H1 (cell line): ENCODE results near the gene ELOVL5. TPM values are rescaled to one million over a fixed set of nuclear protein-coding genes. Genes with fewer than 3 reads are reported as not detected.
A peak's percentile ranks its signal among the peaks of the same experiment; 100 is the strongest.

Experiments
- CTCF ChIA-PET: fragments of 300-600 bp; sonication (Branson Sonifier 250); formaldehyde crosslinking; loops from one replicate; lab custom pipeline; 2021; ENCODE audit not compliant: partially characterized antibody; lab: Charles Lee
- POLR2A ChIA-PET: fragments of 300-600 bp; sonication (Branson Sonifier 250); formaldehyde crosslinking; loops from one replicate; lab custom pipeline; 2021; ENCODE audit warnings: inconsistent platforms; ENCODE audit not compliant: partially characterized antibody; lab: Charles Lee
- DNase-seq, 2 experiments: peaks; one replicate each; pipeline versions ENCODE4 v3.0.0 to v3.0.0-alpha.2; 2010 to 2022; ENCODE audit warnings: low spot score in 2 of 2, low read depth in 1 of 2, mixed read lengths in 1 of 2
- FAIRE-seq: peaks from 2 replicates; lab custom pipeline; 2011; peaks lifted over from hg19 to GRCh38; lab: Jason Lieb, UNC
- H2AFZ ChIP-seq: 2 replicates; pipeline ENCODE4 v1.8.1; 2012; ENCODE audit warnings: low read length, inconsistent platforms
- H2AK5ac ChIP-seq: 2 replicates; pipeline ENCODE4 v1.6.1; 2013; ENCODE audit warnings: low read depth, low read length
- H2BK120ac ChIP-seq: replicated peaks from 2 replicates; pipeline ENCODE3; 2013; ENCODE audit warnings: low read depth, low read length, inconsistent platforms
- H2BK12ac ChIP-seq: 2 replicates; pipeline ENCODE4 v1.6.1; 2013; ENCODE audit warnings: low read depth, low read length
- H2BK15ac ChIP-seq: 2 replicates; pipeline ENCODE4 v1.6.1; 2013; ENCODE audit warnings: low read length
- H2BK20ac ChIP-seq: 2 replicates; pipeline ENCODE4 v1.6.1; 2013; ENCODE audit warnings: low read length
- H2BK5ac ChIP-seq: 2 replicates; pipeline ENCODE4 v1.6.1; 2013; ENCODE audit warnings: low read depth, low read length
- H3K14ac ChIP-seq: 2 replicates; pipeline ENCODE4 v1.6.1; 2013; ENCODE audit warnings: inconsistent platforms; ENCODE audit not compliant: insufficient read length
- H3K18ac ChIP-seq: 2 replicates; pipeline ENCODE4 v1.6.1; 2013; ENCODE audit warnings: low read length; ENCODE audit errors: extremely low read depth
- H3K23ac ChIP-seq: 2 replicates; pipeline ENCODE4 v1.6.1; 2013; ENCODE audit warnings: inconsistent platforms; ENCODE audit not compliant: insufficient read length
- H3K23me2 ChIP-seq: 2 replicates; pipeline ENCODE4 v1.6.1; 2013; ENCODE audit warnings: low read depth, low read length
- H3K27ac ChIP-seq: 2 replicates; pipeline ENCODE4 v1.6.1; 2011; ENCODE audit warnings: low read depth, low read length, inconsistent platforms
- H3K27me3 ChIP-seq, 4 experiments: replicated peaks in 1 of 4; 1 replicate in 1 of 4; 2 replicates in 3 of 4; pipeline versions ENCODE4 v1.6.1 to v1.8.1; 2011 to 2013; ENCODE audit warnings: low read length in 3 of 4, mild to moderate bottlenecking in 3 of 4, inconsistent platforms in 2 of 4, mixed read lengths in 2 of 4, moderate library complexity in 1 of 4; ENCODE audit not compliant: control insufficient read depth in 3 of 4, insufficient read depth in 3 of 4; ENCODE audit errors: extremely low read depth in 1 of 4
- H3K36me3 ChIP-seq, 4 experiments: 2 replicates each; pipeline versions ENCODE4 v1.6.1 to v1.8.1; 2011 to 2013; ENCODE audit warnings: mild to moderate bottlenecking in 4 of 4, low read length in 3 of 4, moderate library complexity in 2 of 4, control low read depth in 1 of 4, inconsistent platforms in 1 of 4; ENCODE audit not compliant: insufficient read depth in 4 of 4, control insufficient read depth in 2 of 4
- H3K4ac ChIP-seq: replicated peaks from 2 replicates; pipeline ENCODE3; 2013; ENCODE audit warnings: low read length, low read depth, mixed read lengths, inconsistent platforms; ENCODE audit not compliant: insufficient read length
- H3K4me1 ChIP-seq, 4 experiments: replicated peaks in 1 of 4; 1 replicate in 1 of 4; 2 replicates in 3 of 4; pipeline versions ENCODE4 v1.6.1 to v1.8.1; 2011 to 2013; ENCODE audit warnings: low read length in 3 of 4, inconsistent platforms in 2 of 4, mixed read lengths in 1 of 4; ENCODE audit not compliant: insufficient read depth in 4 of 4, control insufficient read depth in 3 of 4
- H3K4me2 ChIP-seq, 2 experiments: 2 replicates each; pipeline versions ENCODE4 v1.6.1 to v1.8.1; 2011 to 2013; ENCODE audit warnings: low read depth in 2 of 2, low read length in 2 of 2, control low read depth in 1 of 2, inconsistent platforms in 1 of 2, mild to moderate bottlenecking in 1 of 2; ENCODE audit not compliant: insufficient read depth in 1 of 2
- H3K4me3 ChIP-seq, 4 experiments: fragments of 200-600, 300-600 bp in 1 of 4; sonication (generic), shearing (Covaris generic), sonication (Bioruptor Twin) in 1 of 4; 2 replicates each; pipeline versions ENCODE4 v1.5.1 to v1.8.1; 2011 to 2016; ENCODE audit warnings: low read length in 4 of 4, low read depth in 3 of 4, control low read depth in 2 of 4, inconsistent platforms in 2 of 4, mild to moderate bottlenecking in 2 of 4, mixed read lengths in 1 of 4, moderate library complexity in 1 of 4; ENCODE audit not compliant: insufficient read depth in 2 of 4; ENCODE audit errors: extremely low read depth in 1 of 4
- H3K56ac ChIP-seq: replicated peaks from 2 replicates; pipeline ENCODE3; 2013; ENCODE audit warnings: low read depth, mild to moderate bottlenecking, mixed read lengths, low read length, inconsistent platforms; ENCODE audit not compliant: insufficient read length
- H3K79me1 ChIP-seq: 2 replicates; pipeline ENCODE4 v1.6.1; 2013; ENCODE audit warnings: low read depth, low read length, control low read depth
- H3K79me2 ChIP-seq, 2 experiments: 2 replicates each; pipeline versions ENCODE4 v1.6.1 to v1.8.1; 2012 to 2013; ENCODE audit warnings: low read length in 2 of 2, mild to moderate bottlenecking in 2 of 2, inconsistent platforms in 1 of 2; ENCODE audit not compliant: insufficient read depth in 2 of 2, control insufficient read depth in 1 of 2
- H3K9ac ChIP-seq, 4 experiments: replicated peaks in 1 of 4; 1 replicate in 1 of 4; 2 replicates in 3 of 4; pipeline versions ENCODE4 v1.6.1 to v1.8.1; 2011 to 2013; ENCODE audit warnings: low read depth in 3 of 4, low read length in 3 of 4, control low read depth in 2 of 4, mild to moderate bottlenecking in 2 of 4, moderate library complexity in 2 of 4, inconsistent platforms in 1 of 4; ENCODE audit errors: extremely low read depth in 1 of 4
- H3K9me3 ChIP-seq, 2 experiments: 2 replicates each; pipeline versions ENCODE4 v1.6.1 to v1.8.1; 2012 to 2013; ENCODE audit warnings: mild to moderate bottlenecking in 2 of 2, moderate library complexity in 2 of 2, control low read depth in 1 of 2, inconsistent platforms in 1 of 2, low read depth in 1 of 2, low read length in 1 of 2, mixed read lengths in 1 of 2; ENCODE audit not compliant: insufficient read depth in 2 of 2
- H4K20me1 ChIP-seq, 2 experiments: replicated peaks in 1 of 2; 2 replicates each; pipeline versions ENCODE3 to v1.8.1; 2011 to 2013; ENCODE audit warnings: inconsistent platforms in 2 of 2, low read length in 2 of 2, mild to moderate bottlenecking in 1 of 2; ENCODE audit not compliant: insufficient read depth in 2 of 2, control insufficient read depth in 1 of 2
- H4K5ac ChIP-seq: 2 replicates; pipeline ENCODE4 v1.6.1; 2013; ENCODE audit warnings: low read length, low read depth, mixed read lengths, inconsistent platforms; ENCODE audit not compliant: insufficient read length
- H4K8ac ChIP-seq: 2 replicates; pipeline ENCODE4 v1.8.0; 2013; ENCODE audit warnings: mild to moderate bottlenecking, moderate library complexity, low read length, inconsistent platforms; ENCODE audit not compliant: insufficient read depth; ENCODE audit errors: extremely low read depth
- H4K91ac ChIP-seq: replicated peaks from 2 replicates; pipeline ENCODE3; 2013; ENCODE audit warnings: low read length, mixed read lengths, inconsistent platforms; ENCODE audit not compliant: insufficient read length
- BRCA1 ChIP-seq: IDR thresholded peaks from 2 replicates; pipeline ENCODE4 v1.6.1; 2012; ENCODE audit warnings: low read depth, low read length, improper control_type of control experiment
- CBX5 ChIP-seq: fragments of 300-800, 300-1000 bp; sonication (generic); IDR thresholded peaks from 2 replicates; pipeline ENCODE4 v1.7.1; 2016; ENCODE audit warnings: antibody characterized with exemption, low read length, low read depth
- CREB1 ChIP-seq: IDR thresholded peaks from 2 replicates; pipeline ENCODE4 v1.6.1; 2012; ENCODE audit warnings: inconsistent platforms
- RFX5 ChIP-seq: IDR thresholded peaks from 2 replicates; pipeline ENCODE4 v1.6.1; 2011; ENCODE audit warnings: low read depth, low read length, improper control_type of control experiment, borderline replicate concordance
- RNF2 ChIP-seq: fragments of 200-900, 300-1000 bp; sonication (generic); IDR thresholded peaks from 2 replicates; pipeline ENCODE4 v1.7.1; 2016; ENCODE audit warnings: borderline replicate concordance, low read depth, mild to moderate bottlenecking, antibody characterized with exemption, low read length; ENCODE audit not compliant: poor library complexity, severe bottlenecking; ENCODE audit errors: missing control alignments
- WGBS, 2 experiments: shearing (Covaris generic) in 1 of 2; methylation state at CpG; one replicate each; pipeline versions ENCODE4 v1.1.6 to v1.1.7; 2013 to 2015; ENCODE audit warnings: low lambda C conversion rate in 2 of 2, mixed read lengths in 2 of 2, inconsistent platforms in 1 of 2, low coverage in 1 of 2, missing lambda C conversion rate in 1 of 2; ENCODE audit not compliant: insufficient replicate concordance in 2 of 2, insufficient coverage in 1 of 2, insufficient read length in 1 of 2; ENCODE audit errors: extremely low coverage in 1 of 2, missing lambda C conversion rate in 1 of 2; 5-methylcytosine and 5-hydroxymethylcytosine counted together
- long read RNA-seq, 2 experiments: library from RNA in 1 of 2; library from capped mRNA in 1 of 2; stranded (forward); transcript quantifications; one replicate each; pipeline ENCODE4 v2.0.0, GENCODE V29; 2021; ENCODE audit warnings: inconsistent platforms in 1 of 2
- polyA minus RNA-seq, 3 experiments: library from RNA; depleted of rRNA, polyadenylated mRNA; stranded (reverse); fragments of >200 nt; gene quantifications; 1 replicate in 2 of 3; 2 replicates in 1 of 3; pipeline ENCODE4 v1.2.3, GENCODE V29; 2011
- polyA plus RNA-seq, 7 experiments: library from polyadenylated mRNA; depleted of rRNA in 3 of 7; stranded (reverse) in 5 of 7; unstranded in 2 of 7; fragments of >200 nt in 5 of 7; fragments of 200-250 nt in 2 of 7; gene quantifications; 1 replicate in 5 of 7; 2 replicates in 1 of 7; 4 replicates in 1 of 7; pipeline versions ENCODE4 v1.2.1 to v1.2.3, GENCODE V29; 2011 to 2013; ENCODE audit warnings: missing spikeins in 2 of 7, mixed read lengths in 2 of 7
- total RNA-seq: library from RNA; stranded (reverse); fragmentation: NEBNext Ultra II Directional; extraction: Animal tissue kit (Norgen Biotek cat#: 25700); gene quantifications from 2 replicates; pipeline ENCODE4 v1.2.1, GENCODE V29; 2021
- TF ChIP-seq, protein P1 (sequence below): IDR thresholded peaks from 2 replicates; pipeline ENCODE4 v1.6.1; 2011; ENCODE audit warnings: low read length, improper control_type of control experiment

Gene ELOVL5
- 151 and 156 TPM in 2 replicates for total RNA-seq
- polyA plus RNA-seq (2011; rRNA removed), result 71.4 and 113 TPM in 2 replicates
- 101 TPM for polyA plus RNA-seq (2011; cell fraction: cytosol; rRNA removed)
- polyA plus RNA-seq (2011; cell fraction: nucleus; rRNA removed), result 84.6 TPM
- polyA plus RNA-seq (2012, experiment 1 of 2), result 96.7 to 148 TPM (median 111 TPM) in 4 replicates
- 32.9 TPM for polyA plus RNA-seq (2012, experiment 2 of 2)
- polyA plus RNA-seq (2013, experiment 1 of 2), result 225 TPM
- 246 TPM for polyA plus RNA-seq (2013, experiment 2 of 2)
- 246 and 269 TPM in 2 replicates for polyA minus RNA-seq (2011; rRNA and poly(A)+ RNA removed)
- 124 TPM for polyA minus RNA-seq (2011; cell fraction: cytosol; rRNA and poly(A)+ RNA removed)
- polyA minus RNA-seq (2011; cell fraction: nucleus; rRNA and poly(A)+ RNA removed), result 98.0 TPM
- long read RNA-seq, experiment 1, transcript ELOVL5-201 (8 exons, 2,827 nt), result major isoform, 104 of 230 reads
- long read RNA-seq, experiment 1, partial matches to known transcripts, result 25 of 230 reads
- long read RNA-seq, experiment 1, other reads (novel, unspliced or antisense), result 97 of 230 reads
- long read RNA-seq, experiment 2, transcript ELOVL5-201 (8 exons, 2,827 nt), result major isoform, 112 of 168 reads
- long read RNA-seq, experiment 2, partial matches to known transcripts, result 1 of 168 reads
- long read RNA-seq, experiment 2, other reads (novel, unspliced or antisense), result 53 of 168 reads

DNA sequence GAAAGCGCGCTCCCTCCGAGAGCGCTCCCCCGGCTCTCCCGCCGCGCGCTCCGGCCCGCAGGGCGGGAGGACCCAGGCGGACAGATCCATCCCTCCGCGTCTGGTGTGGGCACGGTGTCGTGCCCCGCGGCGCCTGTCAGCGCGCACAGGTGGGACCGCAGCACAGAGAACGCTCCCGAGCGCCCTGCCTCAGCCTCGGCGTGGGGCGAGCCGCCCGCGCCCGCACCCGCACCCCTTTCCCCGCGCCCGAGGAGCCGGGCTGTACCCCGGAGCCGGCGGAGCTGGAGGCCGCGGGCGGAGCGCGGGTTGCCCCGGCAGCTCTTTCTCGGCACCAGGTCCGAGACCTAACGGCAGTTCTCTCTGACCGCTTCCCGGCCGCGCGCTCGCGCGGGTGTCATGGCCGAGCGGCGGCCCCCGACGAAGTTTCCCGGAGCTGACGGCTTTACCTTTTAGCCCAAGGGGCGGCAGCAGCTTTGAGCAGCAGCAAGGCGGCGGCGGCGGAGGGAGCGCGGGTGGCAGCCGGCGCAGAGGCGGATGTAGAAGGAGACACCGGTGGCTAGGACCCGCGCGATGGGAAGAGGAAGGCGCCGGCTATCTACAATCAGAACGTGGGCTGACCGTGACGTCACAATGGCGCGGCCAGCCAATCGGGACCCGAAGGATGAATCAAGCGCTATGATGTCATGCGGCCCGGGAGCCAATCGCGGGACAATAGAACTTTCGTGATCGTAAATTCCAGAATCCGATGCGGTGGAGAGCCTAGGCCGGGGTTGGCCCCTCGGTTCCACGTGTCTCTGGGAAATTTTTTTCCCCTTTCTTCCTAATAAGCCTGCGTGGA lies at the start of gene ELOVL5:
Gene ELOVL5, minus strand, starts transcription at position 580 of the 838 bp plus-strand sequence. CDS start 53,251 bp downstream, outside the sequence.
- peak within 1 kb of the TSS; percentile 78 for H3K56ac ChIP-seq
- H3K23me2 ChIP-seq, result peaks cover 5% of the 10 kb centered on the region; the same call in 1 of the 2 replicates
- H3K18ac ChIP-seq, result peak within 1 kb of the TSS; percentile 48
- ChIA-PET CTCF (interaction anchor here (1.2 to 1.6 kb wide), 2 partner anchors 11 to 176 kb away, joined by 4 to 5 read pairs; no protein-coding TSS in a partner anchor), POLR2A (interaction anchor here (1.2 to 8.2 kb wide), 4 partner anchors 8 to 20 kb away, joined by 3 to 49 read pairs (median 8); no protein-coding TSS in a partner anchor)
- H3K4me3 ChIP-seq, result peak within 1 kb of the TSS; percentile 66 to 86 (median 83)
- H3K9me3 ChIP-seq, result no peaks in the 10 kb centered on the region
- 1% methylated on average over 50 of the region's 101 CpGs; no CpG with 5 or more reads in 1 of the 2 experiments for WGBS, 2 experiments
- H3K27me3 ChIP-seq, result peaks cover 0 to 11% (median 7%) of the 10 kb centered on the region in 4 experiments; a peak in 4 of 7 replicates
- no peaks in the 10 kb centered on the region for H3K36me3 ChIP-seq
- H4K8ac ChIP-seq, result peak within 1 kb of the TSS; percentile 94
- peaks cover 5% of the 10 kb centered on the region for H3K79me1 ChIP-seq
- peak within 1 kb of the TSS; percentile 61; the same call in 1 of the 2 replicates for H2BK15ac ChIP-seq
- H3K23ac ChIP-seq, result no peak within 1 kb of the TSS
- peaks cover 20 to 30% of the 10 kb centered on the region in 2 experiments for H4K20me1 ChIP-seq
- no peak for FAIRE-seq
- H2BK12ac ChIP-seq, result peak within 1 kb of the TSS; percentile 55; the same call in 1 of the 2 replicates
- peak within 1 kb of the TSS; percentile 59; the same call in 1 of the 2 replicates for H3K27ac ChIP-seq
- peak within 1 kb of the TSS; percentile 25 for H3K4ac ChIP-seq
- no peak within 1 kb of the TSS for H3K14ac ChIP-seq
- H3K4me1 ChIP-seq, result peaks cover 0 to 9% (median 4%) of the 10 kb centered on the region in 4 experiments; a peak in 5 of 7 replicates
- H3K9ac ChIP-seq, result peak within 1 kb of the TSS; percentile 52 to 77 (median 68)
- peak within 1 kb of the TSS; percentile 53 for H4K5ac ChIP-seq
- H3K4me2 ChIP-seq, result peak within 1 kb of the TSS; percentile 85 to 94
- H2BK5ac ChIP-seq, result peak within 1 kb of the TSS; percentile 68; the same call in 1 of the 2 replicates
- H2AFZ ChIP-seq, result peak within 1 kb of the TSS; percentile 31; the same call in 1 of the 2 replicates
- no peak within 1 kb of the TSS for H2BK20ac ChIP-seq
- DNase-seq, result peak; percentile 73 to 97
- H3K79me2 ChIP-seq, result peaks cover 39 to 44% of the 10 kb centered on the region in 2 experiments
- H2AK5ac ChIP-seq, result no peak within 1 kb of the TSS
- H4K91ac ChIP-seq, result no peak within 1 kb of the TSS
- no peak within 1 kb of the TSS for H2BK120ac ChIP-seq
- TF ChIP-seq, protein P1, sequence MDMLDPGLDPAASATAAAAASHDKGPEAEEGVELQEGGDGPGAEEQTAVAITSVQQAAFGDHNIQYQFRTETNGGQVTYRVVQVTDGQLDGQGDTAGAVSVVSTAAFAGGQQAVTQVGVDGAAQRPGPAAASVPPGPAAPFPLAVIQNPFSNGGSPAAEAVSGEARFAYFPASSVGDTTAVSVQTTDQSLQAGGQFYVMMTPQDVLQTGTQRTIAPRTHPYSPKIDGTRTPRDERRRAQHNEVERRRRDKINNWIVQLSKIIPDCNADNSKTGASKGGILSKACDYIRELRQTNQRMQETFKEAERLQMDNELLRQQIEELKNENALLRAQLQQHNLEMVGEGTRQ, result no peak
- no peak for TF ChIP-seq RFX5
- TF ChIP-seq RNF2, result no peak
- no peak for TF ChIP-seq BRCA1
- TF ChIP-seq CBX5, result no peak
- peak; percentile 98 for TF ChIP-seq CREB1
